Left ventricle myocardium inferior (tissue), 1 donor: ENCODE results near the gene PODNL1. TPM values are rescaled to one million over a fixed set of nuclear protein-coding genes. Genes with fewer than 3 reads are reported as not detected.

ENCODE experiments used
- DNase-seq: peaks from one replicate; pipeline ENCODE4 v3.0.0-alpha.2; 2020
- H3K27ac ChIP-seq: fragments of 200-600 bp; replicated peaks from 2 replicates; pipeline ENCODE4 v1.8.0; 2021
- H3K27me3 ChIP-seq: fragments of 200-600 bp; 2 replicates; pipeline ENCODE4 v1.8.0; 2021; ENCODE audit warnings: low read depth
- H3K36me3 ChIP-seq: fragments of 200-600 bp; 2 replicates; pipeline ENCODE4 v1.8.0; 2021
- H3K4me1 ChIP-seq: fragments of 200-600 bp; 2 replicates; pipeline ENCODE4 v1.8.0; 2021
- H3K4me3 ChIP-seq: fragments of 200-600 bp; 2 replicates; pipeline ENCODE4 v1.8.0; 2021; ENCODE audit warnings: mild to moderate bottlenecking, moderate library complexity
- H3K9me3 ChIP-seq: fragments of 200-600 bp; replicated peaks from 2 replicates; pipeline ENCODE4 v1.8.0; 2021
- intact Hi-C: fragments of 100-400 bp; cut with micrococcal nuclease; formaldehyde crosslinking; loops from one replicate; pipeline ENCODE4 v1.11.0; 2022
- total RNA-seq: library from RNA; stranded (reverse); fragmentation: NEBNext Ultra II Directional; extraction: Animal tissue kit (Norgen Biotek cat#: 25700); gene quantifications from one replicate; pipeline ENCODE4 v1.2.1, GENCODE V29; 2021
- TF ChIP-seq, protein P1 (sequence below): fragments of 200-600 bp; IDR thresholded peaks from 2 replicates; pipeline ENCODE4 v1.8.0; 2021; ENCODE audit warnings: antibody characterized with exemption, mild to moderate bottlenecking, borderline replicate concordance
- donor health status: DM: no; HTN: yes; CAD: no; lungs with severe emphysema.

The PODNL1 gene
- total RNA-seq, 1 donor from 2014 or later = 1.9 TPM

DNA sequence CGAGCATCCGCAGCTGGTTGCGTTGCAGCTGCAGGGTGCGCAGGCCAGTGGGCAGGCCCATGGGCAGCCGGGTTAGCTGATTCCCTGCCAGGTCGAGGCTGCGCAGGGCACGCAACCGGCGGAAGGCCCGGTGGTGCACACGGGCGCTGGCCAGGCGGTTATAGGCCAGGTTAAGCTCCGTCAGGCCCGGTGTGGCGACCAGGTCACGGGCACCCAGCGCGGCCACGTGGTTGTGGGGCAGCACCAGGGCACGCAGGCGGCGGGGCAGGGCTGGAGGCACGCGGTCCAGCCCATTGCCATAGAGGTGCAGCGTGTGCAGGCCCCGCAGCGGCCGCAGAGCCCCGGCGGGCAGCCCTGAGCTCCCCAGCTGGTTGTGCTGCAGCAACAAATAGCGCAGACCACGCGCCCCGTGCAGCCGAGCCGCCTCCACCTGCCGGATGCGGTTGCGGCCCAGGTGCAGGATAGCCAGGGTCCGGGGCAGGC, 5.3 kb downstream of the PODNL1 start:
- intact Hi-C loops = no loop called here
- DNase-seq = no peak
- H3K4me3 ChIP-seq = no peak overlapping the region
- peaks cover 25% of the 10 kb centered on the region for H3K27me3 ChIP-seq
- peaks cover 5% of the 10 kb centered on the region for H3K4me1 ChIP-seq
- H3K27ac ChIP-seq = no peak overlapping the region
- peaks cover 8% of the 10 kb centered on the region for H3K36me3 ChIP-seq
- no peaks in the 10 kb centered on the region for H3K9me3 ChIP-seq
- TF ChIP-seq, protein P1, sequence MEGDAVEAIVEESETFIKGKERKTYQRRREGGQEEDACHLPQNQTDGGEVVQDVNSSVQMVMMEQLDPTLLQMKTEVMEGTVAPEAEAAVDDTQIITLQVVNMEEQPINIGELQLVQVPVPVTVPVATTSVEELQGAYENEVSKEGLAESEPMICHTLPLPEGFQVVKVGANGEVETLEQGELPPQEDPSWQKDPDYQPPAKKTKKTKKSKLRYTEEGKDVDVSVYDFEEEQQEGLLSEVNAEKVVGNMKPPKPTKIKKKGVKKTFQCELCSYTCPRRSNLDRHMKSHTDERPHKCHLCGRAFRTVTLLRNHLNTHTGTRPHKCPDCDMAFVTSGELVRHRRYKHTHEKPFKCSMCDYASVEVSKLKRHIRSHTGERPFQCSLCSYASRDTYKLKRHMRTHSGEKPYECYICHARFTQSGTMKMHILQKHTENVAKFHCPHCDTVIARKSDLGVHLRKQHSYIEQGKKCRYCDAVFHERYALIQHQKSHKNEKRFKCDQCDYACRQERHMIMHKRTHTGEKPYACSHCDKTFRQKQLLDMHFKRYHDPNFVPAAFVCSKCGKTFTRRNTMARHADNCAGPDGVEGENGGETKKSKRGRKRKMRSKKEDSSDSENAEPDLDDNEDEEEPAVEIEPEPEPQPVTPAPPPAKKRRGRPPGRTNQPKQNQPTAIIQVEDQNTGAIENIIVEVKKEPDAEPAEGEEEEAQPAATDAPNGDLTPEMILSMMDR = no peak

DNA sequence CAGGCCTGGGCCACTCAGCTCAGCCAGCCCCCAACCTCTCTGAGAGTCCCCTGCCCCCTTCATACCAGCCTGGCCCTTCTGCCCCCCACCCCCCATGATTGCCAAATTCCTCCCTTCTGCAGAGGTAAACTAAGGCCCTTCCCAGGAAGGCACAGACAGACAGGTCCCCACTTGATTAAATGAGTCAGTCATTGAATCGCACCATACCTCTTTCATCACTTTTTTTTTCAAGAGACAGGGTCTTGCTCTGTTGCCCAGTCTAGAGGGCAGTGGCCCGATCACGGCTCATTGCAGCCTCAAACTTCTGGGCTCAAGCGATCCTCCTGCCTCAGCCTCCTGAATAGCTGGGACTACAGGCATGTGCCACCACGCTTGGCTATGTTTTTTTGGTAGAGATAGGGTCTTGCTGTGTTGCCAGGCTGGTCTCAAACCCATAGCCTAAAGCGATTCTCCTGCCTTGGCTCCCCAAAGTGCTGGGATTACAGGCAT, 6.0 kb downstream of the PODNL1 start:
- H3K36me3 ChIP-seq = peaks cover 15% of the 10 kb centered on the region
- no peak for DNase-seq
- TF ChIP-seq, protein P1 = no peak
- no peak overlapping the region for H3K27ac ChIP-seq
- H3K9me3 ChIP-seq = no peaks in the 10 kb centered on the region
- H3K4me3 ChIP-seq = no peak overlapping the region
- intact Hi-C loops = no loop called here
- H3K27me3 ChIP-seq = peaks cover 19% of the 10 kb centered on the region
- H3K4me1 ChIP-seq = peaks cover 4% of the 10 kb centered on the region

DNA sequence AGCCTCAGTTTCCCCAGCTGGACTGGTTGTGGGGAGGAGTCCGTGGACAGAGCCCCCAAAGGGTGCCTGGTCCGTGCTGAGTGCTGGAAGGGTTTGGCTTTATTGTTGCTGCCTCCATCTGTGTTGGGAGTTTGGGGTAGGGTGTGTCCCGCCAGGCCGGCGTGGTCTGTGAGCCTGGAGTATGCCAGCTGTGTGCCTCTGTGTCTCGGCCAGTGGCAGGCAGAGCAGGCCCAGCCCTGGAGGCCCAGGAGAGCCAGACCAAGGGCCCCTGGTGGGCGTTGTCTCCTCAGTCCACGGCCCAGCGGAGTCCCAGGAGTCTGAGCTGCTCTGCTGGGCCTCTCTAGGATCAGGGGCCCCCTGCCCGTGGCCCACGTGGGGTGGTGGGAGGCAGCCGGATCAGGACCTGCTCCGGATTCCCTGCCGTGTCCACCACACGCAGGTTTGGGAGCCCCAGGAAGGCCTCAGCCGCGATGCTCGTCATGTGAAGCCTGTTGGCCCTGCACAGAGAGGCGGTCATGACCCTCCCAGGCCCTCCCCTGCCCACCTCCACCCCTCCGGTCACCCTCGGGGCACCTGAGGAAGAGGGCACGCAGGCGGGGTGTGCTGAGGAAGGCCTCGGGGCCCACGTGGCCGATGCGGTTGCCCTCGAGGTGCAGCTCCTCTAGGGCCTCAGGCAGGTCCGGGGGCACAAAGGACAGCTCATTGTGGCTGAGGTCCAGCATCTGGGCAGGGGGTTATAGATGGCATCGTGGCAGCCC, 6.6 kb downstream of the PODNL1 start:
- intact Hi-C loops = no loop called here
- no peak overlapping the region for H3K4me3 ChIP-seq
- no peaks in the 10 kb centered on the region for H3K9me3 ChIP-seq
- H3K4me1 ChIP-seq = peaks cover 8% of the 10 kb centered on the region
- H3K27ac ChIP-seq = no peak overlapping the region
- TF ChIP-seq, protein P1 = no peak
- peaks cover 21% of the 10 kb centered on the region for H3K36me3 ChIP-seq
- H3K27me3 ChIP-seq = peaks cover 19% of the 10 kb centered on the region
- DNase-seq = no peak

DNA sequence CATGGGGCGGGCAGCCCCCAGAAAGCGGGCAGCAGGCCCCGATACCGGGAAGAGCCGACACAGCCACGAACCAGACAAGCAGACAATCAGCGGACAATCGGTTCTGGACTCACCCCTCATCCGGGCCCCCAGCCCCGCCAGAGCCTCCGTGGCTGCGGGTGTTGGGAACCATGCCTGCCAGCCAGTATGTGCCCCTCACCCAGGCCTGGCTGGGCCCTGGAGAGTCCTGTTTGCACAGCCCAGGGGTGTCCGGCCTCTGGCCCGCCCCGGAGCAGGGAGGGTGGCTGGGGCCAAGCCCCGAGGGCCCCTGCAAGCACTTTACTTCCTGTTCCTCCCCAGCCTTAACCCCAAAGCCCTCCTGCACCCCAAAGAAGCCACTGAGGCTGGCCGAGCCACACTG, 7.8 kb downstream of the PODNL1 start:
- intact Hi-C loops = no loop called here
- TF ChIP-seq, protein P1 = no peak
- Histone ChIP-seq H3K27me3 (peaks cover 8% of the 10 kb centered on the region), H3K27ac (no peak overlapping the region), H3K36me3 (peaks cover 30% of the 10 kb centered on the region), H3K4me3 (no peak overlapping the region), H3K9me3 (no peaks in the 10 kb centered on the region), H3K4me1 (peaks cover 14% of the 10 kb centered on the region)
- DNase-seq = no peak

DNA sequence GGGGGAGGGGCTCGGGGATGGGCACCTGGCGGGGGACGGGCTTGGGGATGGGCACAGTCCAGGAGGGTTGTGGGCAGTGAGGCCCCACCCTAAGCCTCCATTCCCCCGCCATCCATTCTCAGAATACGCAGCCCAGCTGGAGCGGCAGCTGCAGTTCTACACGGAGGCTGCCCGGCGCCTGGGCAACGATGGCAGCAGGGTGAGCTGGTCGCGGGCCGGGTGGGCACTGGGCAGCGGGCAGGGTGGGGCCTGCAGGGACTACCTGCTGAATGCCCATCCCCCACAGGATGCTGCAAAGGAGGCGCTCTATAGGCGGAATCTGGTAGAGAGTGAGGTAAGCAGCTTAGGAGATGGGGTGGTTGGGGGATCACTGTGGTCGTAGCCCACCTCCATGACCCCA, 8.3 kb downstream of the PODNL1 start:
- Histone ChIP-seq H3K27ac (no peak overlapping the region), H3K4me3 (no peak overlapping the region), H3K27me3 (peaks cover 4% of the 10 kb centered on the region), H3K9me3 (no peaks in the 10 kb centered on the region), H3K36me3 (peaks cover 34% of the 10 kb centered on the region), H3K4me1 (peaks cover 14% of the 10 kb centered on the region)
- intact Hi-C loops = no loop called here
- TF ChIP-seq, protein P1 = no peak
- DNase-seq = no peak
